SJSA1 (cell line): Measurements from ENCODE around the gene CCDC127. TPM values are rescaled to one million over a fixed set of nuclear protein-coding genes. Genes with fewer than 3 reads are reported as not detected.
"Not testable (repeated sequence)": the region's sequence is repeated elsewhere in the genome, so short reads cannot be mapped to it uniquely, and the experiment has no call there.

ENCODE experiments used
- DNase-seq, 2 experiments: peaks; one replicate each; pipeline ENCODE4 v3.0.0-alpha.2; 2015 to 2020; ENCODE audit warnings: low spot score in 2 of 2, low read depth in 1 of 2
- H3K27ac ChIP-seq: fragments of 250-450 bp; sonication (Bioruptor Pico); 2 replicates; pipeline ENCODE4 v1.5.1; 2020; ENCODE audit warnings: mild to moderate bottlenecking, moderate library complexity
- H3K27me3 ChIP-seq: fragments of 250-450 bp; sonication (Bioruptor Pico); replicated peaks from 2 replicates; pipeline ENCODE4 v1.5.1; 2020; ENCODE audit warnings: mild to moderate bottlenecking, moderate library complexity
- H3K36me3 ChIP-seq: fragments of 250-450 bp; sonication (Bioruptor Pico); 2 replicates; pipeline ENCODE4 v1.5.1; 2020; ENCODE audit warnings: mild to moderate bottlenecking
- H3K4me1 ChIP-seq: fragments of 250-450 bp; sonication (Bioruptor Pico); replicated peaks from 2 replicates; pipeline ENCODE4 v1.6.1; 2021; ENCODE audit warnings: mild to moderate bottlenecking
- H3K4me3 ChIP-seq: fragments of 250-450 bp; sonication (Bioruptor Pico); 2 replicates; pipeline ENCODE4 v1.5.1; 2020; ENCODE audit warnings: mild to moderate bottlenecking
- H3K9me3 ChIP-seq: fragments of 250-450 bp; sonication (Bioruptor Pico); replicated peaks from 2 replicates; pipeline ENCODE4 v1.5.1; 2020; ENCODE audit warnings: mild to moderate bottlenecking
- total RNA-seq: library from RNA; depleted of rRNA; stranded (reverse); fragments of >200 nt; shearing (Covaris generic); gene quantifications from 2 replicates; pipeline ENCODE4 v1.2.3, GENCODE V29; 2014

CCDC127 gene
- total RNA-seq, 1 experiment from 2014 or later = 4.0 TPM

- H3K36me3 ChIP-seq = peaks cover 35% of the 10 kb centered on the region
- not testable (repeated sequence) for H3K4me3 ChIP-seq, DNase-seq, H3K27me3 ChIP-seq, H3K27ac ChIP-seq, H3K9me3 ChIP-seq
- peaks cover 11% of the 10 kb centered on the region for H3K4me1 ChIP-seq
These were observed 5.2 kb upstream of the CCDC127 start for GRCh38 chr5:222951-223715.

DNA sequence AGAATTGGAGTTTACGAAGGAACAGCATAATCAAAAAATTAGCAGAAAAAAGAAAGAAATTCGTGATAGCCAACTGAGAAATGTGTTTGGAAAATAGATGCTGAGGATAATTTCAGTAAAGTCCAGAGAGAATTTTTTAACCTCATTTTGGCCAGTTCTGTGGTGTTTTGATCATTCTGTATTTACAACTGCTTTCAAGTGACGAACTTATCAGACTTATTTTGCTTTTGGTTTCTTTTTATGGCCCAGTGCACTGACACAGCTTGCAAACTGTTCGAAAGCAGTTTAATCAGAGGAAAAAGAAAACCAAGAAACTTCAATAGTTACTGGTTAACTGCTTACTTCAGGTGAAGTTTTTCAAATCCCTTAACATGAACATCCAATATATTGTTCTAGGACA lies 2.0 kb upstream of the CCDC127 start:
- Histone ChIP-seq H3K4me1 (peaks cover 11% of the 10 kb centered on the region), H3K9me3 (no peaks in the 10 kb centered on the region), H3K27me3 (no peaks in the 10 kb centered on the region), H3K36me3 (peaks cover 23% of the 10 kb centered on the region), H3K27ac (no peak overlapping the region), H3K4me3 (no peak overlapping the region)
- DNase-seq = no peak

GRCh38 chr5:219460-219863 lies 1.5 kb upstream of the CCDC127 start:
- Histone ChIP-seq H3K4me3 (peak overlapping the region; percentile 83), H3K9me3 (no peaks in the 10 kb centered on the region), H3K27me3 (no peaks in the 10 kb centered on the region), H3K27ac (no peak overlapping the region), H3K4me1 (peaks cover 11% of the 10 kb centered on the region), H3K36me3 (peaks cover 25% of the 10 kb centered on the region)
- DNase-seq = peak in 1 of 2 experiments; percentile 12

DNA sequence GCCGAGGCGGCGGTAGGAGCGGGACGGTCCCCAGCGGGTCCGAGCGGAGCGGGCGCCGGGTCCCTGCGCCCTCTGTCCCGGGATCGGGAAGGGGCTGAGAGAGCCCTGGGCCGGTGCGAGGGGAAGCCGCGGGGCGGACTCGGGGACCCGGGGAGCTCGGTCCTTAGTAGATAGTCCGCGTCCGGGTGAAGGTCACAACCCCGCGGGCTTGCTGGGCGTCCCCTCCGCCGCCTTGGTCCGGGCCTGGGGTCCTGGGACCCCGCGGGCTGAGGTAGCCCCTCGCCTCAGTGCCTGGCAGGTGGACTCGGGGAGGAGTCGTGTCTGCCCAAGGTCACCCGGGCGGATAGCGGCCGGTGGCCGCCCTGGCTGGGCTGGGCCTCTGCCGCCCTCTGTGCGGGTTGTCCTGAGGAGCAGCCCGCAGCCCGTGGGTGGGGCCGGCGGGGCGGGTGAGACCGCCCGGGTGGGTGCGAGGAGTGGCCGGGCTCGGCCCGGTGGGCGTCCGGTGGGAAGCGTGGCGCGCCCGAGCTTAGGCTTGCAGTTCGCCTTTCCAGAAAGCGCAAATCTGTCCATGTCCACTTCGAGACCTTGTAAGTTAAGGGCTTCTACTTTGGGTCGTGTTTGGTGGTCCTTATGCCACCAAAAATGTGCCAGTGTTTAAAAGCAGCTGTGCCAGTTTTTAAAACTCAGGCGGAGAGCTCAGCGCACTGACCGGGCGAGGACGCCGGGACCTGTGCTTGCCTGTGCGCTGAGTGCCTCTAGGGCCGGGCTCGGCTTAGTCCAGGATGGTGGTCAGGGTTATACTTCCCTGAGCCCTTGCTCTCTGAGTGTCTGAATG lies 721 bp upstream of the CCDC127 start:
- peak in 1 of 2 experiments; percentile 46 for DNase-seq
- Histone ChIP-seq H3K36me3 (peaks cover 20% of the 10 kb centered on the region), H3K27me3 (no peaks in the 10 kb centered on the region), H3K27ac (peak overlapping the region; percentile 30), H3K4me3 (peak overlapping the region; percentile 83), H3K4me1 (peaks cover 11% of the 10 kb centered on the region), H3K9me3 (no peaks in the 10 kb centered on the region)

- Histone ChIP-seq H3K36me3 (peaks cover 19% of the 10 kb centered on the region), H3K4me1 (peaks cover 11% of the 10 kb centered on the region)
- H3K9me3 ChIP-seq, H3K27me3 ChIP-seq, H3K27ac ChIP-seq, H3K4me3 ChIP-seq, DNase-seq: not testable (repeated sequence)
These were observed 1.9 kb downstream of the CCDC127 start for GRCh38 chr5:216076-216475.

DNA sequence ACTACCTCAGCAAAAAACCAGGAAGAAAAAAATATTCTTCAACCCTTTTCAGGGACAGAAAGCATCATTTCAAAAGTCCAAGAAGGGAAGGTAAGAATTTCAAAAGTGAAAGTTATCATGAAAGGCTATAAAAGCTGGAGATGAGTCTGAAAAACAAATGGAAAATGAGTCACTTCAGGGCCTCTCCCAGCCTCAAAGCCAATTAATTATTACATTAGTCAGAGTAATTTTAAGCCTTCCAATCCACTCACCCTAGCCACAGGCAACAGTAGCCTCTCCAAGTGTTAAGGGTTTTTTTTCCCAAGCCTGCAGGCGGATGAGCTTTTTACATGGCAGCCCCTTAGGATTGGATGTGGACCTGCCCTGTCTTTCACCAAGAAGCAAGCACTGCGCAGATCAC lies 2.7 kb downstream of the CCDC127 start:
- not testable (repeated sequence) for H3K4me3 ChIP-seq, H3K9me3 ChIP-seq, DNase-seq, H3K27ac ChIP-seq, H3K27me3 ChIP-seq
- Histone ChIP-seq H3K36me3 (peaks cover 16% of the 10 kb centered on the region), H3K4me1 (peaks cover 10% of the 10 kb centered on the region)

DNA sequence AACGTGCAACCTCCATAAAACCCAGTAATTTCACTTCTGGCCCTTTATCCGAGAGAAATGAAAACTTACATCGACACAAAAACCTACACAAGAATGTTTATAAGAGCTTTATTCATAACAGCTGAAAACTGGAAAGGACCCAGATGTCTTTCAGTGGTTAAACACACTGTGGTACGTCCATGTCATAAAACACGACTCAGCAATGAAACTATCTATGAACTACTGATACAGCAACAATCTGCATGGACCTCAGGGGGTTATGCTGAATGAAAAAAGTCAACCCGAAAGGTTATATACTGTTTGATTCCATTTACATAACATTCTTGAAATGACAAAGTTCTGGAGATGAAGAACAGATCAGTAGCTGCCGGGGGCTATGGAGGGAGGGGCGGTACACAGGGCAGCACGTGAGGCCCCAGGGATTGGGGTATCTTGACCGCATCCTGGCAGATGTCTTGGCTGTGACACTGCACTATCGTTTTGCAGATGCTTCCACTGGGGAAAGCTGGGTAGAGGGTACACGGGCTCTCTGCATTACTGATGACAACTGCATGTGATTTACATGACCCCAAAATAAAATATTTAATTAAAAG lies 4.1 kb downstream of the CCDC127 start:
- Histone ChIP-seq H3K4me1 (no peaks in the 10 kb centered on the region; the same call in 1 of the 2 replicates), H3K36me3 (peaks cover 12% of the 10 kb centered on the region), H3K27ac (no peak overlapping the region), H3K4me3 (no peak overlapping the region), H3K27me3 (no peaks in the 10 kb centered on the region), H3K9me3 (no peaks in the 10 kb centered on the region)
- DNase-seq = no peak

DNA sequence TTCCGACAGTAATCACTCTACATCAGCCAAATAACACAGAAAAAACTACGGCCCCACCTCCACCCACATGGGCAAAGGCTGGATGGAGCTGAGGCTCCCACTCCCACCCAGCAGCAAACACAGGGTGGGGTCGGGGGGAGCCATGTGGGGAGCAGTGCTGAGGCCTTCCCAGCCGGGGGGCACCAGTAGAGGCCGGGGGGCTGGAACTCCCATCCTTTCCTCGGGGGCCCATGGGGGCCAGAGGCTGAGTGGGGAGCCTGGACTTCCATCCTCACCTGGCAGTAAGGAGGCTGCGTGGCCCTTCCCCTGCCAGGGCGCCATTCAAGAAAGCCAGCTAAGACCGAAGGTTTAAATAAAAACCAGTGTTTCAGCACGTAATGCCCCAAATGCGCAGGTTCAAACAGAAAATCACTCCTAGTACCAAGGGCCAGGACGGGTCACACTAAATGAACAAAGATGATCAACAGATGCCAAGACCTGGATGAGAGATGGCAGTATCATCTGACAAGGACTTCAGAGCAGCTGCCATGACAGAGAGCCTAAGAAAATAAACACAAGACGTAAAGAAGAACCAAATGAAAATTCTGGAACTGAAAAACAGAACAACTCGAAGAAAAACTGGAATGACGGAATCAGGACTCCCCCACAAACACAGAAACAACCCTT lies 9.4 kb downstream of the CCDC127 start:
- Histone ChIP-seq H3K27me3 (no peaks in the 10 kb centered on the region), H3K36me3 (peaks cover 19% of the 10 kb centered on the region)
- DNase-seq = no peak

GRCh38 chr5:207599-207998 lies 10.4 kb downstream of the CCDC127 start:
- DNase-seq = no peak
- Histone ChIP-seq H3K27ac (no peak overlapping the region), H3K27me3 (no peaks in the 10 kb centered on the region), H3K9me3 (no peaks in the 10 kb centered on the region), H3K4me3 (no peak overlapping the region), H3K36me3 (peaks cover 19% of the 10 kb centered on the region), H3K4me1 (0 out of 2 replicates have a peak, but pooled peaks cover 5% of the 10 kb centered on the region)

More for the DNA sequence above, 9.4 kb downstream of the CCDC127 start:
- Histone ChIP-seq H3K4me1 (0 out of 2 replicates have a peak, but pooled peaks cover 5% of the 10 kb centered on the region), H3K9me3 (no peaks in the 10 kb centered on the region), H3K4me3 (no peak overlapping the region), H3K27ac (no peak overlapping the region)

DNA sequence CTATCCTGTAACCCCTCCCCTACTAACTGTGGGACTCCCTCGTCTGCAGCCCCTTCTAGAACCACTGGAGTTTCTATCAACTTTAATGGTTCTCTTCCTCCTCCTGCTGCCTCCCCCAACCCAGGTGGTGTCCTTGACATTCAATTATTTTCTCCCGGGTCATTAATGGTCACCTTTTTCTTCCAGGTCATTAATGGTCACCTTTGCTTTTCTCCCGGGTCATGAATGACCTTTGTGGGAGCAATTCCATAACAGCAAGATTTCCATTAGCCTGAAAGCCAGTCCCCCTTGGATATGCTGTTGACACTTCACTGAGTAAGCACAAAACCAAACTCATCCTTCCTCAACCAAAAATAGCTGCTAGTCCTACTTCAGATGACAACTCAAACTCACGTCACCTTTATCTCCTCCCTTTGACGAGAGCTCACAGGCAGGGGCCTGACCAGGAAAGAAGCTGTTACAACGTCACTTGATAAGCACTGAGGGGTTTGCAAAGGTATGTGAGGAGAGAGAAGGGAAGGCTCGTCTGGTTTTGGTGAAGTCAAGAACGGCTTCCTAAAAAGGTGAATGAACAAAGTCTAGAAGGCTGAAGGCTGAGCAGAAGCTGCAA lies 10.9 kb downstream of the CCDC127 start:
- DNase-seq = no peak
- 0 out of 2 replicates have a peak, but pooled peaks cover 5% of the 10 kb centered on the region for H3K4me1 ChIP-seq
- H3K27ac ChIP-seq = no peak overlapping the region
- no peak overlapping the region for H3K4me3 ChIP-seq
- H3K36me3 ChIP-seq = peaks cover 19% of the 10 kb centered on the region
- no peaks in the 10 kb centered on the region for H3K27me3 ChIP-seq
- no peaks in the 10 kb centered on the region for H3K9me3 ChIP-seq

DNA sequence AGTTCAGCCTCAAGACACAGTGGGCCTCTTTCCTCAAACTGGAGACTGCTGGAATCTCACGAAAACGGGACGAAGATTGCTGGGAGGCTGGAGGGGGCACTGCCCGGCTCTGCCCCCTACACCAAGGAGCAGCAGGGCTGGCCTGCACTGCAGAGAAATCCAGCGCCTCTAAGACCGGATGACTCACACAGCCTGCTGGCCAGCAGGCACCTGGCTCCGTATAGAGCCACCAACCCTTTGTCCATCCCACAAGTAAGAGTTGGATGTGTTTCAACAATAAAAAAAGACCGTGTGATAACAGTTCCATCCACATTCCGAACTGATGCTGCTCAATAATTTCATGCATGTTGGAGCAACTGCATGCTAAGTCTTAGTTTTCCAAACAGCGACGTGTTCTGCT lies 11.5 kb downstream of the CCDC127 start:
- Histone ChIP-seq H3K4me3 (no peak overlapping the region), H3K9me3 (no peaks in the 10 kb centered on the region), H3K36me3 (peaks cover 19% of the 10 kb centered on the region), H3K4me1 (0 out of 2 replicates have a peak, but pooled peaks cover 5% of the 10 kb centered on the region), H3K27me3 (no peaks in the 10 kb centered on the region), H3K27ac (no peak overlapping the region)
- DNase-seq = no peak

DNA sequence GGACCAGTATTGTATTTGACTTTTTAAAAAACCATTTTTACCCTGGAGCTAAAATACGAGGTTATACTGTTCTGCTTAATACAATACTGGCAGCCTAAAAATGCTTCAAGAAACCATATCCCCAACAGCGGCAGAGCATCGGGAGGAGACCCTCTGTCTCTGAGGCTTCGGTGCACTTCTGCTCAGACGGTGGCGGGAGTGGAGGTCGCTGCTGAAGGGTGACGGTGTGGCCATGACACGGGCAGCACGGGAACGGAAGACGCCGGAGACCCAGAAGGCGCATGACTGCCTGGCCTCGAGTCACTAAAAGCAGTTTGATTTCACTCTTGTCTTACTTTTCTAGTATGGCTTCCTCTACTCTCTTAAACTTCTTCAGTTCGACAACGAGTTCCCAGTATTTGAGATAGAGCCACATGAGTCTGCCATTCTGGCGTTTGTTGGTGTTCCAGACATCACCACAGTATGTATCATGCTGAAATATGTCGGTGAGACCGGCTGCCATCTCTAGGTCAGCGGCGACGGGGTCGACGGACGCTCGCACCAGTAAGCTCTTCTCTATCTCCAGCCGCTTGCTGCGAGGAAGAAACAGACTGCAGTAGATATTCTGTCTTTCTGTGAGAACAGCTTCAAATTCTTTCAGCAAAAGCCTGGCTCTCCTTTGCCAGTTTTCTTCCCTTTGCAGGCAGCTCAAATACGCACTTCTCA lies 12.8 kb downstream of the CCDC127 start:
- Histone ChIP-seq H3K27me3 (no peaks in the 10 kb centered on the region), H3K36me3 (peaks cover 19% of the 10 kb centered on the region), H3K9me3 (no peaks in the 10 kb centered on the region), H3K4me1 (0 out of 2 replicates have a peak, but pooled peaks cover 5% of the 10 kb centered on the region), H3K27ac (no peak overlapping the region), H3K4me3 (no peak overlapping the region)
- no peak for DNase-seq
